IMR-90 (cell line): ENCODE results near the gene CYBRD1. TPM values are rescaled to one million over a fixed set of nuclear protein-coding genes. Genes with fewer than 3 reads are reported as not detected.

Experiments
- microRNA-seq, 2 experiments: library from miRNA; stranded (forward) in 1 of 2; unstranded in 1 of 2; fragments of 10-50 nt in 1 of 2; fragments of <30 nt in 1 of 2; gene quantifications in 1 of 2; microRNA quantifications in 1 of 2; one replicate each; pipeline versions ENCODE3 to v1.1.0; 2013 to 2020; ENCODE audit not compliant: insufficient read depth in 1 of 2, insufficient read length in 1 of 2, unreplicated experiment in 1 of 2
- polyA plus RNA-seq, 3 experiments: library from polyadenylated mRNA; depleted of rRNA; stranded (reverse); fragments of >200 nt; gene quantifications; 2 replicates each; pipeline ENCODE4 v1.2.3, GENCODE V29; 2012; ENCODE audit warnings: low replicate concordance in 1 of 3
- small RNA-seq, 5 experiments: library from RNA; depleted of rRNA; stranded (forward); fragments of <200 nt; gene quantifications; one replicate each; pipeline ENCODE3, GENCODE V24; 2012
- total RNA-seq: library from RNA; depleted of rRNA; stranded (reverse); fragments of >200 nt; gene quantifications from 2 replicates; pipeline ENCODE4 v1.2.3, GENCODE V29; 2012; rRNA removed

CYBRD1 gene
- total and polyA plus RNA-seq, 2 of the 4 experiments (the other 2 are of a cell fraction): 53.2 to 103 TPM

Small RNA genes within 50 kb of the gene (microRNA-seq; reads per million reads assigned to microRNA genes)
- gene AC007969.2 (ENCODE audit: insufficient read depth, insufficient read length) (not detected), gene RPL21P38 (ENCODE audit: insufficient read depth, insufficient read length) (not detected)

Small RNA genes within 50 kb of the gene (small RNA-seq; reads per million reads assigned to genes)
- gene AC007969.2 (0 to 0.04 (median 0) reads per million in 5 experiments), gene RPL21P38 (0 reads per million in 5 experiments)

Other genes starting within 250 kb of the CYBRD1 start
- gene METTL8, start 88.5 kb upstream of the CYBRD1 start, total RNA-seq: 10.6 and 20.0 TPM in 2 replicates
- 6.4 and 6.9 TPM in 2 replicates for gene METTL8, start 88.5 kb upstream of the CYBRD1 start, polyA plus RNA-seq (2012; rRNA removed)
- gene DCAF17, start 88.2 kb upstream of the CYBRD1 start, total RNA-seq: 13.1 and 22.8 TPM in 2 replicates
- gene DCAF17, start 88.2 kb upstream of the CYBRD1 start, polyA plus RNA-seq (2012; rRNA removed): 5.0 and 6.7 TPM in 2 replicates
- 114 and 140 TPM in 2 replicates for gene DYNC1I2, start 165.0 kb downstream of the CYBRD1 start, total RNA-seq
- 95.5 and 110 TPM in 2 replicates for gene DYNC1I2, start 165.0 kb downstream of the CYBRD1 start, polyA plus RNA-seq (2012; rRNA removed)